ENCODE results near the gene MYB.
"Not testable (repeated sequence)": the region's sequence is repeated elsewhere in the genome, so short reads cannot be mapped to it uniquely, and the experiment has no call there.

MYB gene

DNA sequence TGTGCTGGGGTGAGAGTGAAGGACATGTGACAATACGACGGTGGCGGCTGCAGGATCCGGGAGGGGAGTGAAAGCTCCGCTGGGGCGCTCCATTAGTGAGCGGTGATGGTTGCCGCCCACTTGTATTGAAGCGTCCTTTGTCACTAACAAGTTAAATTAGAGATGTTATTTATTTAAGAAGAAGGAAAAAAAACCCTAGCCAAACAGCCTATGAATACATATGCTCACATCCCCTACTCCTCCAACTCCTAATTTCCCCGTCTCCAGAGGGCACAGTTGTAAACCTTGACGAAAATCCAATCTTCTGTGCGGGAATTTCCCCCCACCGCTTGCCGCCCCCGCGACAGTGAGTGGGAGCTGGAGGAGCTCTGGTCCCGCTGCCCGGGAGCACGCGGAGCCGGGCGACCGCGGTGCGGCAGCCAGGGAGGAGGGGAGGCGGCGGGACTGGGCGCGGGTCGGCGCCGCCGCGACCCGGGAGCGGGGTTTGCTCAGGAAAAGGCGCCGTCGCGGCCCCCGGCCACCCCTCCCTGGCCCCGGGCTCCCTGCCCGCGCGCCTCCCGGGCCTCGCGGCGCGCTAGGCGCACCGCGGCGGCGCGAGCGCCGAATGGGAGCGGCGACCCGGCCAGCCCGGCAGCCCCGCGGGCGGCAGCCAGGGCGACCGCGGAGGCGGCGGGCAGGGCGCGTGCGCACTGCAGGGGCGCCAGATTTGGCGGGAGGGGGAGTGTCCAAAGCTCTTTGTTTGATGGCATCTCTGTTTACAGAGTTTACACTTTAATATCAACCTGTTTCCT, at the start of gene MYB:
Gene MYB, plus strand, starts transcription at position 767 of the 791 bp plus-strand sequence. CDS start 206 bp downstream, outside the sequence.
- DNase-seq (ENCODE audit: low read depth, low spot score): no peak

DNA sequence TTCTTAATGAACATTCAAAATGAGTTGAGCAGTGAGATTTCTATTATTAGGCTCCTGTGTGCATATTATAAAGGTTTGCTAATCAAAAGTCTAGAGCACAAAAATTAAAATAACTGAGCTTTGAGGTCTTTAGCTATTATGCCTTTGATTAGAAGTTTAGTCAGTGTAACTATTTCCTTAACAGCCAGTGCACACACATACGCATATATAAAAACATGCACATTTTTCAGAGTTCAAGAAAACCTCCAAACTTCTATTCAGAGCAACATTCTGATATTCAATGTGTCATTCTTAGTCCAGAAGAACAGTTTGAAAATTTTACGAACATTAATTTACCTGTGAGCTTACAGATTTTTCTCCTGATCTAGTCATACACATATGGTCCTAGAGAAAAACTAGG, 48.3 kb upstream of the MYB start:
- no peak for DNase-seq (ENCODE audit: low read depth, low spot score)

DNA sequence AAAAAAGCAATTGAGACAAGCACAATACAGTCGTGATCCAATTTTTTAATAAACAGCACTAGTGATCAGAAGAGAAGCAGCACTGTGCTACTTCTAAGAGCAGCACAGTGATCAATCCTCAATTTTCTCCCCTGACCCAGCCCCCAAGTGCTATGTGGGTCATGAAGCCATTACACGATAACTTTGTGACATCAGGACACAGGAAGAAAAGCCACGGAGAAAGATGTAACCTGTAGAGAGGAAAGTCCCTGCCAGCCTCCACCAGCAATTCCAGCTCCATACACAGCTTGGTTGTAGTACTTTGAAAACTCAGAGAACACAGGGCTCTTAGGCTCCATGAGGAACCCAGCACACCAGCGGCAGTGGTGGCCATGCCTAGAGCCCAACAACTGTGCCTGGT, 45.3 kb upstream of the MYB start:
- DNase-seq (ENCODE audit: low read depth, low spot score): no peak

DNA sequence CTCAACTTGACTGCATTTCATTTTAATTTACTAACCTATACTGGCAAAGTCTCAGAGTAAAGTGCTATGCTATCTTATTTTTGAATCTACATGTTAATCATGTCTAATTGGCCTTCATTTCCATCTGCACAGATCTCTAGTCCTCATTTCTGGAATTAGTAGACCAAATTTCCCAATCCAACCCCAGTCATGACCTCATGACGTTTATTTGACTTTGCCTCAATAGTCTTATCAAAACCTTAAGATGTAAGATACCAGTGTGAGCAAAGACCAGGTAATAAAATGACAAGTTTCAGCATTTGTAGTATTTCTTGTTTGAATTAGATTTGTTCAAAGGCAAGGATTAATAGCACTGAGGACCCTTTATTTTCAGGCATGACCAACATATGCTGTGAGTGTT, 43.3 kb upstream of the MYB start:
- DNase-seq (ENCODE audit: low read depth, low spot score): no peak

DNA sequence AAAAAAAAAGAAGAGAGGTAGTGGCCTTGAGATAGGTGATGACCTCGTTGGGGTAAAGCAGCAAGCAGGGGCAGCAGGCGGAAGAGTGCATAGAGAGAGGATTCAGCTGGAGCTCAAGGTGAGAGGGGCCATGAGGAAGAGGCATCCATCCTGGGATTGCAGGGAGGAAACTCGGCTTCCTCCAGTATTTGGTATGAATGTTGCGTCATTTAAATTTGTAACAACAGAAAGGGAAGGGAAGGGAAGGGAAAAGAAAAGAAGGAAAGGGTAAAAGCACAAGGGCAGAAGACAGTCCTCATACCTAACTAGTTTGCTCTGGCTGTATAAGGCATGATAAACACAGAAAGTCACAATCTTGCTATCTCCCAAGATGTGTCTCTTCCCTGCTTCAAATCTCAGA, 39.9 kb upstream of the MYB start:
- DNase-seq (ENCODE audit: low read depth, low spot score): no peak

DNA sequence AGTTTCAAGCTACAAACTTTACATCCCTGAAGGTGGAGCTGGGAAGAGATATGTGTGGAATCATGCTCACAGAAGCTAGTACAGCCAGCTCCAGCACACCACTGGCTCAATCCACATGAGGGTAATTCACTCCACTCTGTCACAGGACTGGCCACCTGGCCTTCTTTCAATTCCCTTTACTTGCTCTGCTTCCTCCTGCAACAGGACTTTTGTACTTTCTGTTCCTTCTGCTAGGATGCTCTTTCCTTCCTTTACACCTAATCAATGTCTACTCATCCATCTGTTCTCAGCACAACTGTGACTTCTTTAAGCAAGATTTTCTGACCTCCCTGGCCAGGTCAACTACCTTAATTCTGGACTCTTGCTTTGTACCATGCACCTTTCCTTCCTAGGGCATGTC, 39.4 kb upstream of the MYB start:
- no peak for DNase-seq (ENCODE audit: low read depth, low spot score)

DNA sequence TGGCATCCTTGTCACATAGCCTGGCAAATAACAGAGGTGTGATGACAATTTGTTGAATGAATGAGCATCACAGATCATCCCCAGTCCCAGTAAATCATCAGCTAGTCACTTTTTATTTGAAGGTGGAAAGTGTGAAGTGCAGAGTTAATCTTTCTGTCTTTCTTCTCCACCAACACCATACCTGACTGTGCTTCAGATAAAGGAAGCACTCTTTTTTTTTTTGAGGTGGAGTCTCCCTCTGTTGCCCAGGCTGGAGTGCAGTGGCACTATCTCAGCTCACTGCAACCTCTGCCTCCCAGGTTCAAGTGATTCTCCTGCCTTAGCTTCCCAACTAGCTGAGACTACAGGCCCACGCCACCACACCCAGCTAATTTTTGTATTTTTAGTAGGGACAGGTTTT, 38.9 kb upstream of the MYB start:
- not testable (repeated sequence) for DNase-seq (ENCODE audit: low read depth, low spot score)

DNA sequence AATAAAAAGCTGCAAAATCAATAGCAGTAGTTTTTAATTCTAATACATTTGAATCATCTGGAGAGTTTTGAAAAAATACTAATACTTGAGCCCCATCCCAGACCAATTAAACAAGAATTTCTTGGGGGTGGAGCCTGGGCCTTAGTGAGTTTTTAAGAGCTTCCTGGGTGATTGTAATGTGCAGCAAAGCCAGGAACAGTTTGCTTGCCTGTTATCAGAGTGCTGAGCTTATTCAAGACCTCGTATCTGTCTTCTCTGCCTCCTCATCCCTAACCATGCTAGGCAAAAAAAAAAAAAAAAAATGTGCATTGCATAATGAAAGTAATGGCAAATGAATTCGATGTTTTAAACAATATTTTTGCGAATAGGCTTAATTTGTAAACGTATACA, 36.4 kb upstream of the MYB start:
- DNase-seq (ENCODE audit: low read depth, low spot score): no peak

DNA sequence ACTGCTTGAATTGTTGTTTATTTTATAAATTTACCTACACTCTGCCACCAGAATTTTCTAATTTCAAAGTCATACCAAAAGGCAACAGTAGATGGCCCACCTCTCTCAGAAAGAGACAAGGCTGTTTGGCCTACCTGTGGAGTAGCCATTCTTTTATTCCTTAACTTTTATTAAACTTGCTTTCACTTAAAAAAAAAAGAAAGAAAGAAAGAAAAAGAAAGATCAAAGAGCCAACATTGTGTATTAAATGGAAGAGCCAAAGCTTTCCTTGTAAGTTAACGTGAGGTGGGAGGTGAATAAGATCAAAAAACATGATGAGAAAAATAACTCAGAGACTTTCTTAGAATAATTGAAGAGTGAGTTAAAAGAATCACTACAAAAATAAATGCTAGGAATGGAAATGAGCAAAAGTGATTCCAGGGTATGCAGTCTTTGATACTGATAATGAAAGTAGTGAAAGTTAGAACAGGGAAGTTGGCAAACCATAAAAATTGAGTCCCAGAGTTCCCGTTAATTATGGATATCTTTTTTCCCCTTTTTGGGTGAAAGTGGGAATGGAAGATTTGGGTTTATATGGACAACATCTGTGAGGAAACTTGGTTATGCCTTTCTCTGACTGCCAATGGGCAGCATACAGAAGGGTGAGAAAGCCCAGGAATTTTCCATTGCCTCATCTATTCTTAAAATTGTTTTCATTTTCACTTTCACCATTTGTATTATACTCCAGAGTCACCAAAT, 35.9 kb upstream of the MYB start:
- no peak for DNase-seq (ENCODE audit: low read depth, low spot score)

DNA sequence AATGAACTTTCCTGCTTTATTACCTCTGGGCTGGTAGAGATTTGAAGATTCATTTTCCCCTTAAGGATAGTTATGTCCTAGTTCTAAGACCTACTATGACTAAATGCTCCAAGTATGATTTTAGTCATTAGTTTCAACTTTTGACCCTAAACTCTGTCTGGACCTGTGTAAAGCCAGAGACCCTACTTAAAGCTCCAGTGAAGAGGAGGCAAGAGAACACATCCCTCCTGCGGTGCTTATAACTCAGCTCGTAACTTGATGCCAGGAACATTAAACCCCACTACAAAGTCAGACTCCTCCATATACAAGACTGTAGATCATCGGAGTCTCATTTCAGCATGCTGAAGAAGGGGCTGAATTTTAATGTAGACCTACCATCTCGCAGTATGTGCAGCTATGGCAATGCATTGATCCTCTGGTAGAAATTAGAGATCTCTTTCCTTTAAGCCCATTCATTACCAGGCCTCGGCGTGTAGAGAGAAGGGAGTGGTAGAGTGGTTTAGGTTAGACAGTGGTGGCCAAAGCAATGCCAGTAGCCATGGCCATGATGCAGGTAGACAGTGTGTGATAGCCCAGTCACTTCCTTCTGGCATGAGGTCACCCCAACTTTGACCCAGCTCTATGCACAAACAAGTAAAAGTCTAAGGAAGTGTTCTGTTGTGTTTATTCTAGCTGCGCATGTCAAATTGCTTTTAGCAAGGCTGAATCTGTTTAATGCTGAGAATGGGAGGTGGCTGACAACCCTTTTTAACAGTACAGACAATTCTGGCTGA, 34.8 kb upstream of the MYB start:
- peak; percentile 30 for DNase-seq (ENCODE audit: low read depth, low spot score)

DNA sequence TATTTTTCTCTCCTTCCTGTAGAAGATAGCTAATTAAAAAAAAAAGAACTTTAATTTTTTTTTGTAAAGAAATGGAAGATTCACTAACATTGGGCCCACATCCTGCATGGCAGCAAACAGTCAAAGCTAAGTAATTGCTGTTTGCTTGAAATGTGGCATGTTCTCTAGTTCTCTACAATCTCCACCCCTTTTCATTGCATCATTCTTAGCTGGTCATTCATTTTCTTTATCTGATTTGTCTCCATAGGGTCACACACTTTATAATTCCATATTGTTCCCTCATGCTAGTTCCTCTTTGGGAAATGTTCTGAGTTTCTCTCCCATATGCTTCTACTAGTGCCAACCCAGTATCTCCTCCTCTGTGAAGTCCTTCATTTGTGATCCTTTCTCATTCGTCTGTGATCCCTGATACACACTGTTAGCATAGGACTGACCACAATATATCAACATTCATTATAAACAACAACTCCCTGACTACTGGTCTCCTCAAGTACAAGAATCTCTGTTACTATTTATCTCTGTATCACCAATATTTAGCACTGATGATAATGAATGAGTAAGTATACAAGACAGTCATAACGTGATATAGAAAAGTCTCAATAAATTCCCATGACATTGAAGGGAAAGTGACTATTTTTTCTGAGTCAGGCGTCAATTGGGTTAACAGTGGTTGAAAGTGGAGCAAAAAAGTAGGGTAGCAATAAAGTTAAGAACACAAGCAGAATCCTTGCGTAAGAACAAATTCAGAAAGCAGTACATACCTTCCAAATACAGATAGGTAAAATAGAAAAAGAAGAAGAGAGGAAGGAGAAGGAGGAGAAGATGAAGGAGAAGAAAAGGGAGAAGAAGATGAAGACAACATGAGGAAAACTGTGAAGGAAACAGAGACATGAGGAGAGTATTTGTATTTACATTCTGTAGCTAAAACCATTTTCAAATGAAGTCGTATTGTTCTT, 33.2 kb upstream of the MYB start:
- no peak for DNase-seq (ENCODE audit: low read depth, low spot score)

DNA sequence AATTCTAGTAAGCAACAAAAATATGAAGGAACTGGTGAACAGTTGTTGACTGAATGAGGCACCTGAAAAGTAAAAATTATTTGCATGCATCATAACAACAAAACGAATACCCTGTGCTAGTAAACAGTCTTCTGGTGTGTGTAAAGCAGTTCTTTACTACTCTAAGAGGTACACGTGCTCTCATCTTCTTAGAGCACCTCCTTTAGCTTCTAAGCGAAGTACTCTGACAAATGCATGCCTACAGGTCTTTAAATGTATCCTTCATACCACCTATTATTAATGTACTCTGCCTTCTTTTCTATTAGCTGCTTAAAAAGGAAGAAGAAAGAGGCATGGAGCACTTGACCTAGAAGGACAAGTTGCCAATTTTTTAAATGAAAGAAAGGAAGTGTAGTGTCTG, 32.2 kb upstream of the MYB start:
- no peak for DNase-seq (ENCODE audit: low read depth, low spot score)

DNA sequence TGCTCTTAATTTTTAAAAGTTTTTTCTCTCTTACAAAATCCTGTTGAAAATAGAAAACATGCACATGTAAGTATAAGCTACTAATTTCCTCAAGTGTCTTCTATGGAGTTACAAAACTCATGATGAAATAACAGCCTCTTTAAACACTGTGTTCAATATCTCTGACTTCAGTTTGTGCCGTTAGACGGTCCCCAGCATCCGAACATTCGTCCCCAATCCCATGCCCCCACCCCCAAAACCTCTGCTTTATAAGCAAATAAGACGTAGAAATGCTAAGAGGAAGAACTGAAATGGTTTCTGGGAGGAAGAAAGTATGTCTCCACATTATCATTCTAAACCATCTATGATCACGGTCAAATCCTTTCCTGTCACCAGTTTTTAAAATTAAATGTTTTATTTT, 31.7 kb upstream of the MYB start:
- no peak for DNase-seq (ENCODE audit: low read depth, low spot score)

DNA sequence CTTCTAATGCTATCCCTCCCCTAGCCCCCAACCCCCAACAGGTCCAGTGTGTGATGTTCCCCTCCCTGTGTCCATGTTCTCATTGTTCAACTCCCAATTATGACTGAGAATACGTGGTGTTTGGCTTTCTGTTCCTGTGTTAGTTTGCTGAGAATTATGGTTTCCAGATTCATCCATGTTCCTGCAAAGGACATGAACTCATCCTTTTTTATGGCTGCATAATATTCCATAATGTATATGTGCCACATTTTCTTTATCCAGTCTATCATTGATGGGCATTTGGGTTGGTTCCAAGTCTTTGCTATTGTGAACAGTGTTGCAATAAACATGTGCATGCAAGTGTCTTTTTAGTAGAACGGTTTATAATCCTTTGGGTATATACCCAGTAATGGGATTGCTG, 30.6 kb upstream of the MYB start:
- not testable (repeated sequence) for DNase-seq (ENCODE audit: low read depth, low spot score)

DNA sequence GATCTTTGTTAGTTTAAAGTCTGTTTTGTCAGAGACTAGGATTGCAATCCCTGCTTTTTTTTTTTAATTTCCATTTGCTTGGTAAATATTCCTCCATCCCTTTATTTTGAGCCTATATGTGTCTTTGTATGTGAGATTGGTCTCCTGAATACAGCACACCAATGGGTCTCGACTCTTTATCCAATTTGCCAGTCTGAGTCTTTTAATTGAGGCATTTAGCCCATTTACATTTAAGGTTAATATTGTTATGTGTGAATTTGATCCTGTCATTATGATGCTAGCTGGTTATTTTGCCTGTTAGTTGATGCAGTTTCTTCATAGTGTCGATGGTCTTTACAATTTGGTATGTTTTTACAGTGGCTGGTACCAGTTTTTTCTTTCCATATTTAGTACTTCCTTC, 27.0 kb upstream of the MYB start:
- not testable (repeated sequence) for DNase-seq (ENCODE audit: low read depth, low spot score)

DNA sequence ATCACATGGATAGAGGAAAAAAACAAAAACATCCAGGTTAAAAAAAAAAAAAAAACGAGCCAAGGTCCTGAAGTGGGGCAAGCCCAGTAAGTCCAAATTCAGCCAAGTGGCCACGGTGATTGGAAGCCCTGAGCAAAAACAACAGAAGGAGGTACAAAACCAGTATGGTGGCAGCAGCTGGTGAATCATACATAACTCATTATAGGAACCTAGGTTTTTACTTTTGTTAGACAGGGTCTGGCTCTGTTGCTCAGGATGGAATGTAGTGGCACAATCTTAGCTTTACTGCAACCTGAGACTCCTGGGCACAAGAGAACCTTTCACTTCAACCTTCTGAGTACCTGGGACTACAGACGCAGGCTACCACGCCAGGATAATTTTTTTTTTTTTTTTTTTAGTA, 22.7 kb upstream of the MYB start:
- DNase-seq (ENCODE audit: low read depth, low spot score): no peak

DNA sequence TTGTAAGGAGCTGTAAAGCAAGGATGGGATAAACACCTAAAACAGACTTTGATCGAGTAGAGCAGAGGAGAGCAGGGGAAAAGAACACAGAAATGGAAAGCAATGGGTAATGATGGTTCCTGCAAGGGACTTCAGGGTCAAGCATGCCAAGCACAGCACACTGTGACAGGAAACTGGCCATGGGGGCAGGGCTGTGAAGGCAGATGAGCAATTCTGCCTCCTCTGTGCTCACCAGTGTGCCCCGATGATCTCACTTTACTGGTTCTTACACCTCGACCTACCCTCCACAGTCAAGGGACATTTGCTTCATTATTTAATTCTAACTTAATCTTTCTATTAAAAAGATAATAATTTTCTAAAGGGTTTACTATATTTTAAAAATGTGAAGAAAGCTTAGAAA, 21.6 kb upstream of the MYB start:
- no peak for DNase-seq (ENCODE audit: low read depth, low spot score)

DNA sequence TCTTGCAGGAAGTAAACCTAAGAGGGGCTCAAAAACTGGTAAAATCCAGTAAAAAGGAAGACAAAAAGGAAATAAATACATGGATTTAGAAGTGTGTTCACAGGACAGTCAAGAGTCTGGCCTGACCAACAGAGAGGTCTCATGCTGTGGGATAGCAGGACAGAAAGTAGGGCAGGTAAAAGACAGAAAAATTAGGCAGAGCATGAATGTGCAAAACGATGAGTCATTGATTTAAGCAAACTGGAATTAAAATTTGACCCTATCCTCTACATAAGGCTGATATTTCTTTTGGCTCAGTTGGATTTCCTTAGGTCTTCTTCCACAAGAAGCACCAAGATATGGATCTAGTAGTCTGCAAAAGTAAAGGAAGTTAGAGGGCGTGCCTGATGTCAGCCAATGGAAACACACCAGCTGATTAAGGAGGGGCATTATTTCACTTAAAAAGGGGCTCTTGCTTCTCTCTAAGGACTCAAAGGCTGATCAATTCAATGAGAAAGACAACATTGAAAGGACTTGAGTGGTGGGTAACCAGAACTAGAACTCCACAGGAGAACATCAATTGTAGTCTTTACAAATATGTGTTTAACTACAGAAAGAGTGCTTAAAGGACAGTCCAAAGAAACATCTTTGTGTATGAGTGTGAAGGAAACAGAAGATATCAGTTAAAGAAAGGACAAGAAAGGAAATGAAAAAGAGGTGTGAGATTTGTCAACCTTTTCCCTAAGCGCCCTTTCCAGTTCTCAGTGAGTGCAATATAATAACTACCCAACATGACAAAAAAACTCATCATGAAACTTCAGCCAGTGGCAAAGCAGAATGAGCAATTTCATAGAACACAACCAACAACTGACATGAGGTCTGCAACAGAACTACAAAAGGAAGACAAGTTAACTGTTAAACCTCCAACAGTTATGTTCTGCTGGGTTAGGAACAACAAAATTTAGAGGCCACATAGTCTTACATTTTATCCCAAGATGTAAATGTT, 19.4 kb upstream of the MYB start:
- DNase-seq (ENCODE audit: low read depth, low spot score): no peak

DNA sequence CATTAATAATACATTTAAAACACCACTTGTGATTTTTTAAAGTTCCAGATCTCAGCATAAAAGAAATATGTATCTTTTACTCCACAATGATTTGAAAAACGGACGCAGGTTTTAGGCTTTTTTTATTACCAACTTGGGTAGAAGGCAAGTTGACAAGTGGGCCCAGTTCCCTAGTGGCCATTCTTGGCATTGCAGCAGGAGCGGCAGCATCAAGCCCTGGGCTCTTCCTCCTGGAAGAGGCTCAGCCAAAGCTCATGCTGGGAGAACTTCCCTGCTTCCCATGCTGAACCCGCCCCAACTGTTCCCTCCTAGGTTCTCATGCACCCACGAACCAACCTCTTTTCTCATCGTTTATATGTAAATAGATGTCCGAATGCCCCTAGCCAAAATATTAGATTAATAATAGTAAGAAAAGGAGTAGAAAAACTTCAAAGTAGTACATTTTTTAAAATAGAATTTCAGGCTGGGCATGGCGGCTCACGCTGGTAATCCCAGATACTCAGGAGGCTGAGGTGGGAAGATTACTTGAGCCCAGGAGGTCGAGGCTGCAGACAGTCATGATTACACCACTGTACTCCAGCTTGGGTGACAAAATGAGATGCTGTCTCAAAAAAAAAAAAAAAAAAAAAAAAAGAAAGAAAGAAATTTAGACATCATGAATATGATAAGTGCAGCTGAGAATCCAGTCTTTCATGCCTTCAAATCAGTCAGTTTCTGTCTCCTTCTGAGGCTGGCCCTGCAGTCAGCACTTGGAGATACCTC, 18.2 kb upstream of the MYB start:
- DNase-seq (ENCODE audit: low read depth, low spot score): no peak

DNA sequence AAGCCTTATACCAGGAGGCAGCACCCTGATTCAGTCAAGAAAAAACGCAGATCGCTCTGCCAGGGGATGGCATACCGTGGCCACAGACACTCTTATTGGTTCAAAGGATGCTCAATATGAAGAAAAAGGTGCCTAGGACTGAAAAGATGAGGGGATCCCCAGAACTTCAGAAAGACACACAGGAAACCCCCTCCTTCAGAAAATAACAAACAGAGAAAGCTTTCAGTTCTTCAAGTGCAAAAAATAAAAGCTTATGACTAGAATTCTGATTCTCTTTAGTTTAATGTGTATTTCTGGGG, 17.7 kb upstream of the MYB start:
- DNase-seq (ENCODE audit: low read depth, low spot score): no peak
